Measurements from ENCODE around the gene NLRP5. TPM values are rescaled to one million over a fixed set of nuclear protein-coding genes. Genes with fewer than 3 reads are reported as not detected.

The NLRP5 gene
- total RNA-seq, 1 experiment from 2014 or later, result not detected

Small RNA genes lying within 50 kb of the gene (small RNA-seq; reads per million reads assigned to genes)
- not detected for gene RF00019

Other genes with a start within 250 kb of the NLRP5 start
- gene NLRP9, start 248.4 kb upstream of the NLRP5 start, total RNA-seq (2014; rRNA removed; shearing (Covaris generic)), result not detected in 2 replicates
- gene RFPL4A, start 227.7 kb upstream of the NLRP5 start, total RNA-seq (2014; rRNA removed; shearing (Covaris generic)), result not detected in 2 replicates
- not detected in 2 replicates for gene RFPL4AL1, start 217.7 kb upstream of the NLRP5 start, total RNA-seq (2014; rRNA removed; shearing (Covaris generic))
- gene NLRP11, start 154.8 kb upstream of the NLRP5 start, total RNA-seq (2014; rRNA removed; shearing (Covaris generic)), result 0.08 TPM in 1 of 2 replicates, not detected in the other
- gene NLRP4, start 150.2 kb upstream of the NLRP5 start, total RNA-seq (2014; rRNA removed; shearing (Covaris generic)), result not detected in 2 replicates
- gene NLRP13, start 54.4 kb upstream of the NLRP5 start, total RNA-seq (2014; rRNA removed; shearing (Covaris generic)), result not detected in 2 replicates
- not detected in 2 replicates for gene NLRP8, start 38.9 kb upstream of the NLRP5 start, total RNA-seq (2014; rRNA removed; shearing (Covaris generic))
- 186 and 208 TPM in 2 replicates for gene ZNF787, start 134.5 kb downstream of the NLRP5 start, total RNA-seq (2014; rRNA removed; shearing (Covaris generic))
- 73.7 and 112 TPM in 2 replicates for gene ZNF444, start 154.5 kb downstream of the NLRP5 start, total RNA-seq (2014; rRNA removed; shearing (Covaris generic))
- gene GALP, start 189.2 kb downstream of the NLRP5 start, total RNA-seq (2014; rRNA removed; shearing (Covaris generic)), result not detected in 2 replicates
- not detected in 2 replicates for gene ZSCAN5B, start 211.0 kb downstream of the NLRP5 start, total RNA-seq (2014; rRNA removed; shearing (Covaris generic))
- gene ZSCAN5C, start 215.5 kb downstream of the NLRP5 start, total RNA-seq (2014; rRNA removed; shearing (Covaris generic)), result not detected in 2 replicates

Data from HT-29 (cell line).